ENCODE results near the gene EEF1AKMT4. TPM values are rescaled to one million over a fixed set of nuclear protein-coding genes. Genes with fewer than 3 reads are reported as not detected.
A peak's percentile ranks its signal among the peaks of the same experiment; 100 is the strongest.

Gene EEF1AKMT4
- total RNA-seq, 6 experiments from 2014 or later, result 3.3 to 4.8 (median 3.7) TPM

DNA sequence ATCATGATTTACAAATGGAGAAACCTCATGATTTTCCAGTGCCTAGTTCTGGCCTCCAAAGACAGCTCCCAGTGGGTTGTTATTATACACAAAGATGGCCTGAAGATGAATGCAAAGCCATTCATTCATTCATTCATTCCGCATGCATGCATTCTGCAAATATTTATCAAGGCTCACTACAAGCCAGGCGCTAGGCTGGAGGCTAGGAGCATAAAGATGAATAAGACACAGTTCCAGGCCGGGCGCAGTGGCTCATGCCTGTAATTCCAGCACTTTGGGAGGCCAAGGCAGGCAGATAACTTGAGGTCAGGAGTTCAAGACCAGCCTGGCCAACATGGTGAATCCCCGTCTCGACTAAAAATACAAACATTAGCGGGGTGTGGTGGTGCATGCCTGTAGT, 47.1 kb downstream of the EEF1AKMT4 start:
- Mint-ChIP-seq H3K4me3 (no peak overlapping the region), H3K36me3 (ENCODE audit: low read depth) (peaks cover 19% of the 10 kb centered on the region), H3K27ac (no peak overlapping the region), H3K9me3 (no peaks in the 10 kb centered on the region), H3K4me1 (ENCODE audit: low read depth) (peaks cover 20% of the 10 kb centered on the region), H3K27me3 (ENCODE audit: insufficient read depth) (peaks cover 15% of the 10 kb centered on the region)
- DNase-seq, result no peak
- no peak for TF ChIP-seq CTCF (IDR thresholded peaks at IDR 0.05)

GRCh38 chr3:184298759-184299487, 49.5 kb downstream of the EEF1AKMT4 start, which contains the start of gene PSMD2:
Gene PSMD2 (plus strand): TSS chr3:184299241. CDS start chr3:184299267, 26 bp downstream.
- H3K9me3 Mint-ChIP-seq, result no peaks in the 10 kb centered on the region
- peak within 1 kb of the TSS; percentile 83 for H3K27ac Mint-ChIP-seq
- no peak for TF ChIP-seq CTCF (IDR thresholded peaks at IDR 0.05)
- H3K4me3 Mint-ChIP-seq, result peak within 1 kb of the TSS; percentile 93
- peaks cover 40% of the 10 kb centered on the region for H3K4me1 Mint-ChIP-seq (ENCODE audit: low read depth)
- DNase-seq, result peak; percentile 94
- peaks cover 7% of the 10 kb centered on the region for H3K27me3 Mint-ChIP-seq (ENCODE audit: insufficient read depth)
- H3K36me3 Mint-ChIP-seq (ENCODE audit: low read depth), result peaks cover 28% of the 10 kb centered on the region

DNA sequence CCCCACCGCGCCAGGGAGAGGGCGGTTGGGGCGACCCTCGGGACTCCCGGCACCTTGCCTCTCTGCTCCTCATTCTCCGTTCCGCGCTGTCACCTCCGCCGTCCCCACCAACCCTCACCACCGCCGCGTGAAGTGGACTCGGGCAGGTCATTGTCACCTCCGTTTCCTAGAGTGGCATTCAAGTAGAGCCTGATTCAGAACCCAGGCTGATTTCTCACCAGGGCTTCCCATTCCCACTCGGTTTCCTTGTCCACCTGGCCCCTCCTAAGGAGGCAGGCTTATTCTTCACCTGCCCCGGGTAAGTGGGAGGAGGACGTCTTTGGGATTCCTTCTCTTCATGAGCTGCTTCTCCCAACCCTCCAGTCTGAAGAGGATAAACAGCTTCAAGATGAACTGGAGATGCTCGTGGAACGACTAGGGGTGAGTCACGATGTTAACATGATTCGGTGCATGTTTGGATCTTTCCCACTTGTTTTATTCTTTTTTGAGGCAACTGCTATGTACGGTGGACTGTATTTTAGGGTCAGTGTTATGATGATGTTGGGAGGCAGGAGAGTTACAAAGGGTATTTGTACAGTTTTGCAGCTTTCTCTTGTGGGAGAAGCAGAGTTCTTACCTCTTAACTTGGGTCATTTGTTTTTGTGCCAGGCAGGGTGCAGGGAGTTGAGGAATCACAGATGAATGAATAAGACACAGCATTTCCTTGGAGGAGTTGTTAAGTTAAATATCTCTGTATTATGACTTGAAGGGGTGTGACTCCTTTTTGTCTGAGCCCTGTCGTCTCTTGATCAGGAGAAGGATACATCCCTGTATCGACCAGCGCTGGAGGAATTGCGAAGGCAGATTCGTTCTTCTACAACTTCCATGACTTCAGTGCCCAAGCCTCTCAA, 50.3 kb downstream of the EEF1AKMT4 start:
- H3K36me3 Mint-ChIP-seq (ENCODE audit: low read depth), result peaks cover 32% of the 10 kb centered on the region
- no peak for TF ChIP-seq CTCF (IDR thresholded peaks at IDR 0.05)
- peak overlapping the region; percentile 93 for H3K4me3 Mint-ChIP-seq
- H3K4me1 Mint-ChIP-seq (ENCODE audit: low read depth), result peaks cover 40% of the 10 kb centered on the region
- H3K9me3 Mint-ChIP-seq, result no peaks in the 10 kb centered on the region
- H3K27ac Mint-ChIP-seq, result peak overlapping the region; percentile 83
- peak; percentile 55 for DNase-seq
- H3K27me3 Mint-ChIP-seq (ENCODE audit: insufficient read depth), result peaks cover 6% of the 10 kb centered on the region

- Mint-ChIP-seq H3K36me3 (ENCODE audit: low read depth) (peaks cover 32% of the 10 kb centered on the region), H3K9me3 (no peaks in the 10 kb centered on the region), H3K27ac (peak overlapping the region; percentile 83), H3K27me3 (ENCODE audit: insufficient read depth) (peaks cover 5% of the 10 kb centered on the region), H3K4me1 (ENCODE audit: low read depth) (peaks cover 40% of the 10 kb centered on the region), H3K4me3 (peak overlapping the region; percentile 93)
- TF ChIP-seq CTCF (IDR thresholded peaks at IDR 0.05), result no peak
- DNase-seq, result peak; percentile 49
These were observed 50.9 kb downstream of the EEF1AKMT4 start for GRCh38 chr3:184300378-184300720.

GRCh38 chr3:184305577-184305976, 56.1 kb downstream of the EEF1AKMT4 start:
- Mint-ChIP-seq H3K4me3 (no peak overlapping the region), H3K27me3 (ENCODE audit: insufficient read depth) (no peaks in the 10 kb centered on the region; the same call in 1 of the 2 replicates), H3K4me1 (ENCODE audit: low read depth) (peaks cover 32% of the 10 kb centered on the region), H3K36me3 (ENCODE audit: low read depth) (peaks cover 64% of the 10 kb centered on the region), H3K9me3 (no peaks in the 10 kb centered on the region), H3K27ac (no peak overlapping the region)
- DNase-seq, result peak; percentile 23
- TF ChIP-seq CTCF (IDR thresholded peaks at IDR 0.05), result peak; percentile 71

All from HFFc6 (cell line).